NK-92 treated with Interleukin-12 subunit alpha and Interleukin-12 subunit beta, amount 100 ng/mL, for 24 hours (cell line): Measurements from ENCODE around the gene CD1D.
"Not testable (repeated sequence)": the region's sequence is repeated elsewhere in the genome, so short reads cannot be mapped to it uniquely, and the experiment has no call there.

Experiments
- DNase-seq: peaks from one replicate; lab custom pipeline; 2025; lab: John Stamatoyannopoulos, UW

The CD1D gene

GRCh38 chr1:158176399-158176798, 4.3 kb upstream of the CD1D start:
- DNase-seq, result no peak

GRCh38 chr1:158176849-158177699, 3.6 kb upstream of the CD1D start:
- not testable (repeated sequence) for DNase-seq

GRCh38 chr1:158177700-158178450, 2.8 kb upstream of the CD1D start:
- no peak for DNase-seq

- no peak for DNase-seq
Observed at GRCh38 chr1:158179301-158180041, 1.2 kb upstream of the CD1D start.

- DNase-seq, result no peak
Observed at GRCh38 chr1:158181577-158181922, 855 bp downstream of the CD1D start.

GRCh38 chr1:158185770-158186169, 5.1 kb downstream of the CD1D start:
- no peak for DNase-seq

GRCh38 chr1:158186180-158186579, 5.5 kb downstream of the CD1D start:
- no peak for DNase-seq

- DNase-seq, result no peak
Observed at GRCh38 chr1:158188611-158189010, 7.9 kb downstream of the CD1D start.

- no peak for DNase-seq
Observed at GRCh38 chr1:158189624-158190023, 8.9 kb downstream of the CD1D start.

- no peak for DNase-seq
Observed at GRCh38 chr1:158191299-158191698, 10.6 kb downstream of the CD1D start.

GRCh38 chr1:158196461-158196860, 15.8 kb downstream of the CD1D start:
- DNase-seq, result no peak

GRCh38 chr1:158199849-158200248, 19.2 kb downstream of the CD1D start:
- DNase-seq, result no peak

- no peak for DNase-seq
Observed at GRCh38 chr1:158200527-158200926, 19.8 kb downstream of the CD1D start.

- DNase-seq, result no peak
Observed at GRCh38 chr1:158203693-158204457, 23.2 kb downstream of the CD1D start.

- DNase-seq, result no peak
Observed at GRCh38 chr1:158204458-158204827, 23.7 kb downstream of the CD1D start.

- DNase-seq, result no peak
Observed at GRCh38 chr1:158208586-158209116, 28.0 kb downstream of the CD1D start.

GRCh38 chr1:158212320-158212719, 31.6 kb downstream of the CD1D start:
- no peak for DNase-seq

- DNase-seq, result not testable (repeated sequence)
Observed at GRCh38 chr1:158223445-158223844, 42.8 kb downstream of the CD1D start.

GRCh38 chr1:158227904-158228623, 47.4 kb downstream of the CD1D start:
- no peak for DNase-seq
